OCI-LY7 (cell line): ENCODE measurements around the gene KIF1A.

Source experiments
- EZH2phosphoT487 ChIP-seq: fragments of 200-600 bp; sonication (generic); IDR thresholded peaks from 2 replicates; pipeline ENCODE4 v1.6.1; 2018; ENCODE audit warnings: low read depth, borderline replicate concordance, mild to moderate bottlenecking, mixed run types, antibody characterized with exemption, low read length, moderate library complexity, mixed read lengths
- TF ChIP-seq, protein P1 (sequence below): fragments of 200-600 bp; sonication (generic); conservative IDR thresholded peaks from 2 replicates; pipeline ENCODE4 v1.5.1; 2014; ENCODE audit warnings: mild to moderate bottlenecking, antibody characterized with exemption, low read length, moderate library complexity, mixed read lengths

DNA sequence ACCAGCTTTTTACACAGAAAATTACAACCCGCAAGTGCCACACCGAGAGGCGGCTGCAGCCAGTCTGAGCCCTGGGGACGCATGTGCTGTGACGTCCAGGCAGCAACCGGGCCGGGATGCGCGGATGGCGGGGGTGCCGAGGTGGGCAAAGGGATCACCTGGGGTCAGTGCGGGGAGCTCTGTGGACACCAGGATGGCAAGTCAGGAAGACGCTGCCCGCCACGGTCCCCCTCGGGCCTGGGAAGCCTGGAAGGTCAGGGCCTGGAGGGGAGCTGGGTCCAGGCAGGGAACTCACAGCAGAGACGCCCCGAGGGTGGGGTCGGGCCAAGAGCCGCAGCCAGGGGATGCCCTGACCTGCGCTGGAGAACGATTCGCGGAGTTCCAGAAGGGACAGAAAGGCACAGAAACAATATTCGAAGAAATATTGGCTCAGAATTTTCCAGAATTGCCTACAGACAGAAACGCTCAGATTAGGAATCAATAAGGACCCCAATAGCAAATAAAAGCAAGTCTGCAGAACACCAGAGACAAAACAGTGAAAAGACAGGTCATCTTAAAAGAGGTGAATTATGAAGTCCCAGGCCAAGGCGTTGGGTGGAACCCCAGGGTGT is 11.7 kb upstream of the KIF1A start:
- TF ChIP-seq, protein P1, sequence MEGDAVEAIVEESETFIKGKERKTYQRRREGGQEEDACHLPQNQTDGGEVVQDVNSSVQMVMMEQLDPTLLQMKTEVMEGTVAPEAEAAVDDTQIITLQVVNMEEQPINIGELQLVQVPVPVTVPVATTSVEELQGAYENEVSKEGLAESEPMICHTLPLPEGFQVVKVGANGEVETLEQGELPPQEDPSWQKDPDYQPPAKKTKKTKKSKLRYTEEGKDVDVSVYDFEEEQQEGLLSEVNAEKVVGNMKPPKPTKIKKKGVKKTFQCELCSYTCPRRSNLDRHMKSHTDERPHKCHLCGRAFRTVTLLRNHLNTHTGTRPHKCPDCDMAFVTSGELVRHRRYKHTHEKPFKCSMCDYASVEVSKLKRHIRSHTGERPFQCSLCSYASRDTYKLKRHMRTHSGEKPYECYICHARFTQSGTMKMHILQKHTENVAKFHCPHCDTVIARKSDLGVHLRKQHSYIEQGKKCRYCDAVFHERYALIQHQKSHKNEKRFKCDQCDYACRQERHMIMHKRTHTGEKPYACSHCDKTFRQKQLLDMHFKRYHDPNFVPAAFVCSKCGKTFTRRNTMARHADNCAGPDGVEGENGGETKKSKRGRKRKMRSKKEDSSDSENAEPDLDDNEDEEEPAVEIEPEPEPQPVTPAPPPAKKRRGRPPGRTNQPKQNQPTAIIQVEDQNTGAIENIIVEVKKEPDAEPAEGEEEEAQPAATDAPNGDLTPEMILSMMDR, result no peak
- no peak for TF ChIP-seq EZH2phosphoT487
